AG04450 (cell line): ENCODE measurements around the gene LIPG. TPM values are rescaled to one million over a fixed set of nuclear protein-coding genes. Genes with fewer than 3 reads are reported as not detected.
A peak's percentile ranks its signal among the peaks of the same experiment; 100 is the strongest.

ENCODE experiments used
- CTCF ChIA-PET: fragments of 300-600, 350-600 bp; formaldehyde crosslinking; extraction: SDS; loops from one replicate; lab custom pipeline; 2022; ENCODE audit warnings: antibody characterized with exemption, inconsistent platforms; lab: Charles Lee
- POLR2A ChIA-PET: fragments of 350-600 bp; formaldehyde crosslinking; extraction: SDS; loops from one replicate; lab custom pipeline; 2021; ENCODE audit warnings: antibody characterized with exemption, inconsistent platforms; lab: Yijun Ruan, JAX
- DNase-seq: peaks from one replicate; pipeline ENCODE4 v3.0.0-alpha.2; 2011; ENCODE audit warnings: low read depth, low spot score
- H3K27ac ChIP-seq: one replicate; pipeline ENCODE4 v1.5.1; 2012; ENCODE audit warnings: low read depth, low read length, control low read depth
- H3K27me3 ChIP-seq: one replicate; pipeline ENCODE4 v1.6.0; 2012; ENCODE audit warnings: low read length; ENCODE audit not compliant: control insufficient read depth, insufficient read depth
- H3K4me3 ChIP-seq: 2 replicates; pipeline ENCODE4 v1.5.1; 2011; ENCODE audit warnings: mild to moderate bottlenecking, low read depth, low read length, control low read depth
- H3K9me3 ChIP-seq: 2 replicates; pipeline ENCODE4 v1.5.1; 2012; ENCODE audit warnings: low read length; ENCODE audit not compliant: control insufficient read depth, insufficient read depth
- CTCF ChIP-seq: IDR thresholded peaks from 2 replicates; pipeline ENCODE4 v1.5.1; 2011; ENCODE audit warnings: low read depth, low read length, control low read depth, inconsistent platforms
- polyA plus RNA-seq: library from polyadenylated mRNA; depleted of rRNA; stranded (reverse); fragments of >200 nt; gene quantifications from 2 replicates; pipeline ENCODE4 v1.2.3, GENCODE V29; 2011

The LIPG gene
- polyA plus RNA-seq, 1 experiment: 0.19 TPM

- H3K27ac ChIP-seq: no peak overlapping the region
- CTCF ChIA-PET: interaction anchor here (1.3 kb wide), 2 partner anchors 13 to 312 kb away, joined by 4 to 6 read pairs; no protein-coding TSS in a partner anchor
These were observed 15.1 kb upstream of the LIPG start for GRCh38 chr18:49546719-49547273.

GRCh38 chr18:49547701-49548100, 14.2 kb upstream of the LIPG start:
- ChIA-PET POLR2A (interaction anchor here (0.6 kb wide), 1 partner anchor 188 kb away, joined by 6 read pairs; no protein-coding TSS in a partner anchor), CTCF (interaction anchor here (1.4 kb wide), 2 partner anchors 236 to 311 kb away, joined by 3 to 7 read pairs; no protein-coding TSS in a partner anchor)
- H3K4me3 ChIP-seq: no peak overlapping the region
- TF ChIP-seq CTCF: no peak
- H3K27me3 ChIP-seq: peaks cover under 1% of the 10 kb centered on the region
- no peak overlapping the region for H3K27ac ChIP-seq
- no peak for DNase-seq
- H3K9me3 ChIP-seq: no peaks in the 10 kb centered on the region

More at GRCh38 chr18:49546719-49547273, 15.1 kb upstream of the LIPG start:
- DNase-seq: no peak
- TF ChIP-seq CTCF: no peak
- POLR2A ChIA-PET: no interaction called here
- Histone ChIP-seq H3K9me3 (no peaks in the 10 kb centered on the region), H3K27me3 (no peaks in the 10 kb centered on the region), H3K4me3 (no peak overlapping the region)

- ChIA-PET CTCF (interaction anchor here (0.6 to 1.4 kb wide), 4 partner anchors 11 to 310 kb away, joined by 3 to 7 read pairs (median 4); no protein-coding TSS in a partner anchor), POLR2A (interaction anchor here (0.6 kb wide), 1 partner anchor 188 kb away, joined by 6 read pairs; no protein-coding TSS in a partner anchor)
- no peaks in the 10 kb centered on the region for H3K9me3 ChIP-seq
- H3K4me3 ChIP-seq: no peak overlapping the region
- peak; percentile 72 for DNase-seq
- H3K27ac ChIP-seq: peak overlapping the region; percentile 25
- H3K27me3 ChIP-seq: peaks cover 2% of the 10 kb centered on the region
- no peak for TF ChIP-seq CTCF
These were observed 13.6 kb upstream of the LIPG start for GRCh38 chr18:49548229-49548636.

GRCh38 chr18:49550621-49551339, 11.1 kb upstream of the LIPG start:
- ChIA-PET POLR2A (no interaction called here), CTCF (no interaction called here)
- H3K9me3 ChIP-seq: no peaks in the 10 kb centered on the region
- no peak for TF ChIP-seq CTCF
- peaks cover 5% of the 10 kb centered on the region for H3K27me3 ChIP-seq
- no peak overlapping the region for H3K4me3 ChIP-seq
- no peak overlapping the region for H3K27ac ChIP-seq
- DNase-seq: no peak

- ChIA-PET CTCF (interaction anchor here (0.9 to 1.6 kb wide), 3 partner anchors 30 to 307 kb away, joined by 3 to 9 read pairs (median 4); no protein-coding TSS in a partner anchor), POLR2A (no interaction called here)
- no peak for DNase-seq
These were observed 8.9 kb upstream of the LIPG start for GRCh38 chr18:49553003-49553402.

More at GRCh38 chr18:49553003-49553402, 8.9 kb upstream of the LIPG start:
- Histone ChIP-seq H3K27ac (no peak overlapping the region), H3K27me3 (peaks cover 7% of the 10 kb centered on the region), H3K4me3 (no peak overlapping the region), H3K9me3 (no peaks in the 10 kb centered on the region)
- TF ChIP-seq CTCF: no peak
